ENCODE data around the gene USP26.

GRCh38 chrX:133097031-133097430 is at the start of gene USP26:
- TF ChIP-seq CTCF (IDR thresholded peaks at IDR 0.05; ENCODE audit: poor library complexity): no peak
- no peak for TF ChIP-seq EZH2 (IDR thresholded peaks at IDR 0.05; ENCODE audit: borderline replicate concordance)
